RWPE2 (cell line): ENCODE data around the gene LSM10.

Experiments
- ATAC-seq: fragments of 200-7000 bp; cut with Tn5 transposase; 3 replicates; pipeline ENCODE4 v1.9.1; 2021; ENCODE audit warnings: low read depth
- DNase-seq: peaks from one replicate; pipeline ENCODE4 v3.0.0-alpha.2; 2020; ENCODE audit warnings: low spot score
- H3K27ac ChIP-seq: fragments of 450-650 bp; 2 replicates; pipeline ENCODE4 v1.5.1; 2017; ENCODE audit warnings: mild to moderate bottlenecking; ENCODE audit not compliant: poor library complexity, severe bottlenecking
- H3K27me3 ChIP-seq: fragments of 250-450 bp; sonication (Bioruptor Pico); 2 replicates; pipeline ENCODE4 v1.5.1; 2021; ENCODE audit warnings: mild to moderate bottlenecking, moderate library complexity; ENCODE audit not compliant: insufficient read depth, poor library complexity, severe bottlenecking
- H3K36me3 ChIP-seq: fragments of 250-450 bp; sonication (Bioruptor Pico); 2 replicates; pipeline ENCODE4 v1.5.1; 2020; ENCODE audit warnings: low read depth, mild to moderate bottlenecking, moderate library complexity
- H3K4me1 ChIP-seq: fragments of 250-450 bp; sonication (Bioruptor Pico); 2 replicates; pipeline ENCODE4 v1.5.1; 2021; ENCODE audit warnings: mild to moderate bottlenecking, moderate library complexity; ENCODE audit not compliant: insufficient read depth, poor library complexity, severe bottlenecking
- H3K4me3 ChIP-seq: fragments of 250-450 bp; sonication (Bioruptor Pico); 2 replicates; pipeline ENCODE4 v1.5.1; 2021; ENCODE audit warnings: mild to moderate bottlenecking, moderate library complexity; ENCODE audit not compliant: severe bottlenecking
- H3K9me3 ChIP-seq: fragments of 250-450 bp; sonication (Bioruptor Pico); 2 replicates; pipeline ENCODE4 v1.5.1; 2021; ENCODE audit warnings: mild to moderate bottlenecking, moderate library complexity; ENCODE audit not compliant: severe bottlenecking
- CTCF ChIP-seq: fragments of 450-650 bp; IDR thresholded peaks from one replicate; pipeline ENCODE4 v1.5.1; 2017; ENCODE audit warnings: mild to moderate bottlenecking, moderate library complexity; ENCODE audit not compliant: poor library complexity, severe bottlenecking

The LSM10 gene

GRCh38 chr1:36380143-36380619 is 17.5 kb downstream of the LSM10 start:
- no peak overlapping the region for H3K4me3 ChIP-seq
- H3K9me3 ChIP-seq = no peaks in the 10 kb centered on the region
- no peak for TF ChIP-seq CTCF
- ATAC-seq = no peak
- H3K27ac ChIP-seq = no peak overlapping the region
- H3K4me1 ChIP-seq = peaks cover under 1% of the 10 kb centered on the region
- 0 out of 2 replicates have a peak, but pooled peaks cover 4% of the 10 kb centered on the region for H3K36me3 ChIP-seq
- no peak for DNase-seq
- H3K27me3 ChIP-seq = no peaks in the 10 kb centered on the region

- H3K27ac ChIP-seq = no peak overlapping the region
- TF ChIP-seq CTCF = no peak
Measured at GRCh38 chr1:36377791-36378492, 19.8 kb downstream of the LSM10 start.

GRCh38 chr1:36372617-36373016 is 25.1 kb downstream of the LSM10 start:
- no peaks in the 10 kb centered on the region for H3K9me3 ChIP-seq
- H3K36me3 ChIP-seq = peaks cover 17% of the 10 kb centered on the region
- ATAC-seq = no peak
- no peak for TF ChIP-seq CTCF
- no peak overlapping the region for H3K4me3 ChIP-seq
- no peaks in the 10 kb centered on the region for H3K27me3 ChIP-seq
- peak overlapping the region; percentile 98 for H3K27ac ChIP-seq
- no peak for DNase-seq
- peaks cover 27% of the 10 kb centered on the region for H3K4me1 ChIP-seq

More at GRCh38 chr1:36377791-36378492, 19.8 kb downstream of the LSM10 start:
- Histone ChIP-seq H3K4me1 (peaks cover 21% of the 10 kb centered on the region), H3K9me3 (no peaks in the 10 kb centered on the region), H3K27me3 (no peaks in the 10 kb centered on the region), H3K36me3 (peaks cover under 1% of the 10 kb centered on the region), H3K4me3 (no peak overlapping the region)
- ATAC-seq = no peak
- no peak for DNase-seq

- no peak overlapping the region for H3K27ac ChIP-seq
Measured at GRCh38 chr1:36369061-36369861, 28.4 kb downstream of the LSM10 start.

More at GRCh38 chr1:36369061-36369861, 28.4 kb downstream of the LSM10 start:
- H3K27me3 ChIP-seq = no peaks in the 10 kb centered on the region
- H3K9me3 ChIP-seq = no peaks in the 10 kb centered on the region
- peaks cover 19% of the 10 kb centered on the region for H3K4me1 ChIP-seq
- TF ChIP-seq CTCF = peak; percentile 92
- DNase-seq (no peak), ATAC-seq (peak; percentile 32)
- H3K36me3 ChIP-seq = peaks cover 30% of the 10 kb centered on the region
- H3K4me3 ChIP-seq = no peak overlapping the region
